ENCODE measurements around the gene CAV1. TPM values are rescaled to one million over a fixed set of nuclear protein-coding genes. Genes with fewer than 3 reads are reported as not detected.

The CAV1 gene
- polyA plus RNA-seq, 1 donor (not counting 4 experiments of a cell fraction or from before 2014, with no cell fraction given): 2,905 TPM

GRCh38 chr7:116525913-116526861 is 1.4 kb downstream of the CAV1 start:
- Histone ChIP-seq H2AFZ (ENCODE audit: control insufficient read depth, low read length) (no peak overlapping the region), H3K9me3 (ENCODE audit: control insufficient read depth, low read depth, low read length) (no peaks in the 10 kb centered on the region)
- FAIRE-seq: no peak

DNA sequence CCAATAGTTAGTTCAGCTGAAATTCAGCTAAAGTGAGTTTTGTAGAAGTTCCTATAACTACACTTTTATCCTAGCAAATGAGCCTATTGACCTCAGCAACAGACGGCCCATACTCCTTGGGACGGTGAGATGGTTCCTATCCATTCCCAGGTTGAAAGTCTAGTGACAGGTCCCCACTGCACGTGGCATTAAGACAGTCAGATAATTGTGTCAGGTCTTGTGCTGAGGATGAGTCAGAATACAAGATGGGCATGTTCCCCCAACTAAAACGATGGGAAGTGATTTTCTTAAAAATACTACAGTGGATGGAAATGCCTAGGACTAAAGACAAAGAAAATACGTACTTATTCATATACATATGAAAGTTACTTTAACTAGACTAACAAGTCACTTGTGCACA is 2.1 kb downstream of the CAV1 start:
- Histone ChIP-seq H3K4me3 (ENCODE audit: control insufficient read depth in 2 of 3, extremely low read depth in 1 of 3, insufficient read depth in 2 of 3, low read depth in 1 of 3, low read length in 3 of 3) (peak overlapping the region; percentile 73 to 98 (median 96)), H3K9ac (ENCODE audit: control insufficient read depth, extremely low read depth, insufficient read depth, low read length) (peak overlapping the region; percentile 100), H3K27me3 (ENCODE audit: control insufficient read depth, extremely low read depth, insufficient read depth, low read length) (no peaks in the 10 kb centered on the region), H3K4me1 (ENCODE audit: control insufficient read depth, extremely low read depth, insufficient read depth, low read length) (peaks cover 62% of the 10 kb centered on the region), H3K9me1 (ENCODE audit: control insufficient read depth, extremely low read depth, insufficient read depth, low read length) (no peaks in the 10 kb centered on the region), H4K20me1 (ENCODE audit: control insufficient read depth, extremely low read depth, insufficient read depth, low read length) (peaks cover 7% of the 10 kb centered on the region), H3K79me2 (ENCODE audit: control insufficient read depth, insufficient read depth, low read length) (peaks cover 73% of the 10 kb centered on the region), H3K27ac (ENCODE audit: control insufficient read depth, insufficient read depth, low read length) (peak overlapping the region; percentile 98), H3K4me2 (ENCODE audit: control insufficient read depth, extremely low read depth, insufficient read depth, low read depth, low read length) (peak overlapping the region; percentile 99), H3K9me3 (ENCODE audit: control insufficient read depth, low read depth, low read length) (no peaks in the 10 kb centered on the region), H3K36me3 (ENCODE audit: control insufficient read depth in 2 of 2, extremely low read depth in 1 of 2, insufficient read depth in 2 of 2, low read length in 2 of 2) (peaks cover 20 to 33% of the 10 kb centered on the region in 2 experiments), H2AFZ (ENCODE audit: control insufficient read depth, low read length) (no peak overlapping the region)
- TF ChIP-seq CTCF (optimal IDR thresholded peaks at IDR 0.05 in 1 of 3, IDR thresholded peaks at IDR 0.05 in 1 of 3, conservative IDR thresholded peaks at IDR 0.05 in 1 of 3; ENCODE audit: extremely low read depth in 1 of 3, insufficient read depth in 2 of 3, low read length in 3 of 3) (no peak), EZH2 (IDR thresholded peaks at IDR 0.05; ENCODE audit: low read length) (no peak)
- FAIRE-seq (peak; percentile 32), DNase-seq (ENCODE audit: low read depth, low spot score) (no peak)
- dilution Hi-C loops (cut with MboI; ENCODE audit: extremely low pct_ligation_motif_present, low sequenced_read_pairs): no loop called here

More at GRCh38 chr7:116525913-116526861, 1.4 kb downstream of the CAV1 start:
- Histone ChIP-seq H3K79me2 (ENCODE audit: control insufficient read depth, insufficient read depth, low read length) (peaks cover 67% of the 10 kb centered on the region), H3K27me3 (ENCODE audit: control insufficient read depth, extremely low read depth, insufficient read depth, low read length) (no peaks in the 10 kb centered on the region), H4K20me1 (ENCODE audit: control insufficient read depth, extremely low read depth, insufficient read depth, low read length) (peaks cover 7% of the 10 kb centered on the region), H3K9me1 (ENCODE audit: control insufficient read depth, extremely low read depth, insufficient read depth, low read length) (no peaks in the 10 kb centered on the region), H3K4me2 (ENCODE audit: control insufficient read depth, extremely low read depth, insufficient read depth, low read depth, low read length) (peak overlapping the region; percentile 99), H3K36me3 (ENCODE audit: control insufficient read depth in 2 of 2, extremely low read depth in 1 of 2, insufficient read depth in 2 of 2, low read length in 2 of 2) (peaks cover 20 to 29% of the 10 kb centered on the region in 2 experiments), H3K9ac (ENCODE audit: control insufficient read depth, extremely low read depth, insufficient read depth, low read length) (peak overlapping the region; percentile 100), H3K4me3 (ENCODE audit: control insufficient read depth in 2 of 3, extremely low read depth in 1 of 3, insufficient read depth in 2 of 3, low read depth in 1 of 3, low read length in 3 of 3) (peak overlapping the region; percentile 73 to 98 (median 96)), H3K27ac (ENCODE audit: control insufficient read depth, insufficient read depth, low read length) (peak overlapping the region; percentile 98), H3K4me1 (ENCODE audit: control insufficient read depth, extremely low read depth, insufficient read depth, low read length) (peaks cover 69% of the 10 kb centered on the region)
- DNase-seq (ENCODE audit: low read depth, low spot score): no peak
- dilution Hi-C loops (cut with MboI; ENCODE audit: extremely low pct_ligation_motif_present, low sequenced_read_pairs): no loop called here
- TF ChIP-seq CTCF (optimal IDR thresholded peaks at IDR 0.05 in 1 of 3, IDR thresholded peaks at IDR 0.05 in 1 of 3, conservative IDR thresholded peaks at IDR 0.05 in 1 of 3; ENCODE audit: extremely low read depth in 1 of 3, insufficient read depth in 2 of 3, low read length in 3 of 3) (peak; percentile 61 to 78 (median 69)), EZH2 (IDR thresholded peaks at IDR 0.05; ENCODE audit: low read length) (no peak)
